ENCODE measurements around the gene PIK3R5.

DNA sequence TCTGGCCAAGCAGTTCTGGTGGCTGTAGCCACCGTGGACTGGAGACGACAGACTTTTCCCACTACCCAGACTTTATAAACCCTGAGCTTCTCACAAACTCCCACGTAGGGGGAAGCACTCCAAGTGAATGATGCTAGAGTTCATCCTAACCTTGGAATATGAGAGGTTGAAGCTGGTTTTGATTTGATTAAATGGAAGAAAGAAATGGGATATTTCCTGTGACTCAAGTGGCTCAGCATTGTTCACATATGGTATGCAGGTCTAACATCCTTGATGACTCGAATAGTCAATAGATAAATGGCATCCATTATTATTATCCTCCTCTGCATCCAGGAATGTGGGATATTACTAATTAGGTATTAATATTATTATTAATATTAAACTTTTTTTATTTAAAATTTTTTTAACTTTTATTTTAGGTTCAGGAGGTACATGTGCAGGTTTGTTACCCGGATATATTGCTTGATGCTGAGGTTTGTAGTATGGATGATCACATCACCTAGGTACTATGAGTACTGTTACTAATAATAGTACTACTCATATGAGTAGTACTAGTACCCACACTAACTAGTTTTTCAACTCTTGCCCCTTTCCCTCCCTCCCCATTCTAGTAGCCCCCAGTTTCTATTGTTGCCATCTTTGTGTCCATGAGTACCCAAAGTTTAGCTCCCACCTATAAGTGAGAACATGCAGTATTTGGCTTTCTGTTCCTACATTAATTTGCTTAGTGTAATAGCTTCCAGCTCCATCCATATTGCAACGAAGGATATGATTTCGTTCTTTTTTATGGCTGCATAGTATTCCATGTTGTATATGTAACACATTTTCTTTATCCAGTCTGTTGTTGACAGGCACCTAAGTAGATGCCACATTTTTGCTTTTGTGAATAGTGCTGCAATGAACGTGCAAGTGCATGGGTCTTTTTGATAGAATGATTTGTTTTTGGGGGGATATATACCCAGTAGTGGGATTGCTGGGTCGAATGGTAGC lies 121.0 kb downstream of the PIK3R5 start:
- TF ChIP-seq EZH2 (IDR thresholded peaks at IDR 0.05; ENCODE audit: borderline replicate concordance, low read length): no peak
- TF ChIP-seq, protein P1, sequence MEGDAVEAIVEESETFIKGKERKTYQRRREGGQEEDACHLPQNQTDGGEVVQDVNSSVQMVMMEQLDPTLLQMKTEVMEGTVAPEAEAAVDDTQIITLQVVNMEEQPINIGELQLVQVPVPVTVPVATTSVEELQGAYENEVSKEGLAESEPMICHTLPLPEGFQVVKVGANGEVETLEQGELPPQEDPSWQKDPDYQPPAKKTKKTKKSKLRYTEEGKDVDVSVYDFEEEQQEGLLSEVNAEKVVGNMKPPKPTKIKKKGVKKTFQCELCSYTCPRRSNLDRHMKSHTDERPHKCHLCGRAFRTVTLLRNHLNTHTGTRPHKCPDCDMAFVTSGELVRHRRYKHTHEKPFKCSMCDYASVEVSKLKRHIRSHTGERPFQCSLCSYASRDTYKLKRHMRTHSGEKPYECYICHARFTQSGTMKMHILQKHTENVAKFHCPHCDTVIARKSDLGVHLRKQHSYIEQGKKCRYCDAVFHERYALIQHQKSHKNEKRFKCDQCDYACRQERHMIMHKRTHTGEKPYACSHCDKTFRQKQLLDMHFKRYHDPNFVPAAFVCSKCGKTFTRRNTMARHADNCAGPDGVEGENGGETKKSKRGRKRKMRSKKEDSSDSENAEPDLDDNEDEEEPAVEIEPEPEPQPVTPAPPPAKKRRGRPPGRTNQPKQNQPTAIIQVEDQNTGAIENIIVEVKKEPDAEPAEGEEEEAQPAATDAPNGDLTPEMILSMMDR (conservative IDR thresholded peaks at IDR 0.05 in 1 of 2, IDR thresholded peaks at IDR 0.05 in 1 of 2; ENCODE audit: extremely low read depth in 1 of 2, insufficient read depth in 1 of 2, low read depth in 1 of 2, low read length in 2 of 2): no peak

Measured in mammary epithelial cell (primary cell).